Muscle of arm (tissue), 14 donors: ENCODE measurements around the gene PRDM2. TPM values are rescaled to one million over a fixed set of nuclear protein-coding genes. Genes with fewer than 3 reads are reported as not detected.
"Not testable (repeated sequence)": the region's sequence is repeated elsewhere in the genome, so short reads cannot be mapped to it uniquely, and the experiment has no call there.

Source experiments
- DNase-seq: peaks from one replicate; pipeline ENCODE4 v3.0.0-alpha.2; 2013
- long read RNA-seq, 11 donors: transcript quantifications; one replicate each; lab custom pipeline, GENCODE V29; 2026
- polyA plus RNA-seq, 12 donors: library from polyadenylated mRNA; unstranded; fragments of 120-200 nt; gene quantifications; one replicate each; pipeline ENCODE4 v1.2.1, GENCODE V29; 2013; ENCODE audit not compliant: insufficient read length in 12 of 12

The PRDM2 gene, protein sequence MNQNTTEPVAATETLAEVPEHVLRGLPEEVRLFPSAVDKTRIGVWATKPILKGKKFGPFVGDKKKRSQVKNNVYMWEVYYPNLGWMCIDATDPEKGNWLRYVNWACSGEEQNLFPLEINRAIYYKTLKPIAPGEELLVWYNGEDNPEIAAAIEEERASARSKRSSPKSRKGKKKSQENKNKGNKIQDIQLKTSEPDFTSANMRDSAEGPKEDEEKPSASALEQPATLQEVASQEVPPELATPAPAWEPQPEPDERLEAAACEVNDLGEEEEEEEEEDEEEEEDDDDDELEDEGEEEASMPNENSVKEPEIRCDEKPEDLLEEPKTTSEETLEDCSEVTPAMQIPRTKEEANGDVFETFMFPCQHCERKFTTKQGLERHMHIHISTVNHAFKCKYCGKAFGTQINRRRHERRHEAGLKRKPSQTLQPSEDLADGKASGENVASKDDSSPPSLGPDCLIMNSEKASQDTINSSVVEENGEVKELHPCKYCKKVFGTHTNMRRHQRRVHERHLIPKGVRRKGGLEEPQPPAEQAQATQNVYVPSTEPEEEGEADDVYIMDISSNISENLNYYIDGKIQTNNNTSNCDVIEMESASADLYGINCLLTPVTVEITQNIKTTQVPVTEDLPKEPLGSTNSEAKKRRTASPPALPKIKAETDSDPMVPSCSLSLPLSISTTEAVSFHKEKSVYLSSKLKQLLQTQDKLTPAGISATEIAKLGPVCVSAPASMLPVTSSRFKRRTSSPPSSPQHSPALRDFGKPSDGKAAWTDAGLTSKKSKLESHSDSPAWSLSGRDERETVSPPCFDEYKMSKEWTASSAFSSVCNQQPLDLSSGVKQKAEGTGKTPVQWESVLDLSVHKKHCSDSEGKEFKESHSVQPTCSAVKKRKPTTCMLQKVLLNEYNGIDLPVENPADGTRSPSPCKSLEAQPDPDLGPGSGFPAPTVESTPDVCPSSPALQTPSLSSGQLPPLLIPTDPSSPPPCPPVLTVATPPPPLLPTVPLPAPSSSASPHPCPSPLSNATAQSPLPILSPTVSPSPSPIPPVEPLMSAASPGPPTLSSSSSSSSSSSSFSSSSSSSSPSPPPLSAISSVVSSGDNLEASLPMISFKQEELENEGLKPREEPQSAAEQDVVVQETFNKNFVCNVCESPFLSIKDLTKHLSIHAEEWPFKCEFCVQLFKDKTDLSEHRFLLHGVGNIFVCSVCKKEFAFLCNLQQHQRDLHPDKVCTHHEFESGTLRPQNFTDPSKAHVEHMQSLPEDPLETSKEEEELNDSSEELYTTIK (N-terminal part only)
- 10 to 100 TPM in 11 of 12 donors, not detected in 1; 34.1 to 68.8 (median 38.5) TPM for polyA plus RNA-seq
- long read RNA-seq, donor 1, partial matches to known transcripts: 10 of 10 reads
- long read RNA-seq, donor 1, other reads (novel, unspliced or antisense): 0 of 10 reads
- long read RNA-seq, donor 2, partial matches to known transcripts: 5 of 7 reads
- long read RNA-seq, donor 2, other reads (novel, unspliced or antisense): 0 of 7 reads
- long read RNA-seq, donor 3: 0 reads
- long read RNA-seq, donor 4: 0 reads
- long read RNA-seq, donor 5, partial matches to known transcripts: 9 of 11 reads
- long read RNA-seq, donor 5, other reads (novel, unspliced or antisense): 0 of 11 reads
- long read RNA-seq, donor 6, partial matches to known transcripts: 16 of 16 reads
- long read RNA-seq, donor 6, other reads (novel, unspliced or antisense): 0 of 16 reads
- long read RNA-seq, donor 7: 0 reads
- long read RNA-seq, donor 8, full-length matches to known transcripts: 1 of 10 reads
- long read RNA-seq, donor 8, partial matches to known transcripts: 9 of 10 reads
- long read RNA-seq, donor 8, other reads (novel, unspliced or antisense): 0 of 10 reads
- long read RNA-seq, donor 9: 0 reads
- long read RNA-seq, donor 10, partial matches to known transcripts: 0 of 1 reads
- long read RNA-seq, donor 10, other reads (novel, unspliced or antisense): 0 of 1 reads
- long read RNA-seq, donor 11, partial matches to known transcripts: 5 of 5 reads
- long read RNA-seq, donor 11, other reads (novel, unspliced or antisense): 0 of 5 reads

- peak; percentile 46 for DNase-seq
Observed at GRCh38 chr1:13699936-13700520, at the start of gene PRDM2. Gene PRDM2, plus strand, starts transcription at chr1:13700188. Its CDS starts 15,418 bp downstream, at chr1:13715606.

DNA sequence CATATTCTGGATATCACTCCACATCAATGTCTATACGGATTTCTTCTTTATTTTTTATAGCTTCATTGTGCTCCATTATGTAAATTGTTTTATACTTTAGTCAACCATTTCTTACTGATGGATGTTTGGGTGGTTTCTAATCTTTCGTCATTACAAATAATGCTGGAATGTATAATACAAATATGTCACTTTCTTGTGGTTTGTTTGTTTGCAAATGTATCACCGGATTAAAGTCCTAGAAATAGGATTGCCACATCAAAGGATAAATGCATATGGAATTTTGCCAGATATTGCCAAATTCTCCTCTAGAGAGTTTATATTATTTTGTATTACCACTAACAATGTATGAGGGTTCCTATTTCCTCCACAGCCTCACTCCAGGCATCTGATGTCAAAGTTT, 48.7 kb upstream of the PRDM2 start:
- no peak for DNase-seq

DNA sequence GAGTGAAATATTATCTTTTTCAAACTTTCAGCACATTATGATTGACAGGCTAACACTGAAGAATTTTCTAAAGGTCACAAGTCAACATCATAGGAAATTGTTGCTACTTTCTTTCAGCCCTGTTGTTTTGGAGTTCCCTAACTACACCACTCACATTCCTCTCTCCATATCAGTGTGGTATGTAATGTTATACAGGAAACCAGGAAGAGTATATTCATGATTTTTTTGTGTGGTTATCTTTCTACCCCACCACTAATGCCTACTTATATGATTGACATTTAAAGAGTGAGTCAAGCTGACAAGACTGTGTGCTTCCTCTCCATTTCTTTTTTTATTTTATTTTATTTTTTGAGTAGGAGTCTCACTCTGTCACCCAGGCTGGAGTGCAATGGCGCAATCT, 47.8 kb upstream of the PRDM2 start:
- DNase-seq: no peak

DNA sequence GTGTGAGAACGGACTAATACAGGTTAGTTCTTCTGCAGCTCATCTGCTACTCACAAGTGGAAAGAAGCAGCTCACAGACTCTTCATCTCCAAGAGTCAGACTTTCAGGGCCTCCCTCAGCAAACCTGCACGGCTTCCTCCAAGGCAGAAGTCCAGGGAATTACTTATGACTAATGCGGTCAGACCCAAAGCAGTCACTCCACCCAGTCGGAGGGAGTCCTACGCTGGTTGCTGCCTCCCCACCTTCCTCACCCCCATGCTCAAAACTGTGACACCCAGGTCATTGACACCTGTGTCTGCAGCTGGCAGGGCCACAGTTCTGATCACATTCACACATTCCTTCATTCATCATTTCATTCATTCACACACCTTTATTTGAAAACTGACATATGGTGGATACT, 38.4 kb upstream of the PRDM2 start:
- no peak for DNase-seq

- no peak for DNase-seq
Observed at GRCh38 chr1:13662493-13662892, 37.5 kb upstream of the PRDM2 start.

GRCh38 chr1:13663969-13664368, 36.0 kb upstream of the PRDM2 start:
- no peak for DNase-seq

GRCh38 chr1:13664451-13664850, 35.5 kb upstream of the PRDM2 start:
- no peak for DNase-seq

GRCh38 chr1:13666317-13666716, 33.7 kb upstream of the PRDM2 start:
- no peak for DNase-seq

DNA sequence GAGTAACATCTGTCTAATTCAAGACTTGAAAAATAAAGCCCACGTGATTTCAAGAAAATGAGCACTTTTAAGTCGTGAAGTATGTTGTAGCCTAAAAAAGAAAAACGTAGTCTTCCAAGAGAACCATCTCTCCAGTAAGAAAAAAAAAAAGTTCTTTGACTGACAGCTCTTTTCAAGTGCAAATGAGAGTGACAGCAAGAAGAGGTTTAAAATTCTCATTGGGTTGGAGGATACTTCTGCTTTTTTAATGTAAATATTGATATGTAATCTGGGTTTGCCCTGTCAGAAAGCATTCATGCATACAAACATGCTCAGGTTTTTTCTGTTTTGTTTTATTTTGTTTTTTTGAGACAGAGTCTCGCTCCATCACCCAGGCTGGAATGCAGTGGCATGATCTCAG, 32.3 kb upstream of the PRDM2 start:
- no peak for DNase-seq

DNA sequence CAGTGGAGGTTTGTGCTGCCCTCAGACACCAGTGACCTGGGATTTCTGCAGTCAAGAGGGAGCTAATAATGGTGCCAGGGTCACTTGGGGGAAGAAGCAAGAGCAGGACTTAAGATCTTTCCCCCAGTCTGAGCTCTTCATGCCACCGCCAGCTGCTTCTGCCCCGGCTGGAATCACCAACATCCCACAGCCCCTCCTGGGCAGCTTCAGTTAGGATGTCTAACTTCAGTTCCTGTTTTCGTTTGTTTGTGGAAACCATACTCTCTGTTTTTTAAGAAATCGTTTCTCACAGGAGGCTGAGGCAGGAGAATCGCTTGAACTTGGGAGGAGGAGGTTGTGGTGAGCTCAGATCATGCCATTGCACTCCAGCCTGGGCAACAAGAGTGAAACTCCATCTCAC, 25.6 kb upstream of the PRDM2 start:
- DNase-seq: no peak

DNA sequence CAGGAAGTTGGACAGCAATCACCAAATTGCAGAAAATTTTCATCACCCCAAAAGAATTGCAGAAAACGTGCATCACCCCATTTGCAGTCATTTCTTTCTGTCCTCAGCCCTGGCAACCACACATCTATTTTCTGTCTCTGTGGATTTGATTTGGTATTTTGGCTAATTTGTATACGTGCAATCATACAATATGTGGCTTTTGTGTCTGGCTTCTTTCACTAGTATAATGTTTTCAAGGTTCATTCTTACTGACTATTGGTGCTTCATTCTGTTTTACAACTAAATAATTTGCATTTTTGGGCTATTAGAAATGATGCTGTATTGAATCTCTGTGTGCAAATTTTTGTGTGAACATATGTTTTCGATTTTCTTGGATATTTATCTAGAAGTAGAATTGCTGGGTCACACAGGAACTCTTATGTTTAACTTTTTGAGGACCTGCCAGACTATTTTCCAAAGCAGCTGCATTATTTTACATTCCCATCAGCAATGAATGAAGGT, 24.8 kb upstream of the PRDM2 start:
- DNase-seq: peak; percentile 64

DNA sequence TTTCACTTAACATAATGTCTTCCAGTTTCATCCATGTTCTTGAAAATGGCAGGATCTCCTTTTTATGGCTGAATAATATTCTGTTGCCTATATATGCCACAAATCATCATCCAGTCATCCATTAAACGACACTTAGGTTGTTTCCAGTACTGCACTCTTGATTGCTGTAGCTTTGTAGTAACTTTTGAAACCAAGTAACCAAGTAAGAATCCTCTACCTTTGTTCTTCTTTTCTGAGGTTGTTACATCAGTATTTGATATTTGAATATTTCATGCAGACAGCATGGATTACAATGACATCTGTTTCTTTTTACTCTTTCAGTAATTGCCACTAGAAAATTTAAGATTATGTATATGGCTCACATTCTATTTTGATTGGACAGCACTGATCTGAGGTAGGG, 22.1 kb upstream of the PRDM2 start:
- no peak for DNase-seq

GRCh38 chr1:13679651-13680050, 20.3 kb upstream of the PRDM2 start:
- peak; percentile 44 for DNase-seq

DNA sequence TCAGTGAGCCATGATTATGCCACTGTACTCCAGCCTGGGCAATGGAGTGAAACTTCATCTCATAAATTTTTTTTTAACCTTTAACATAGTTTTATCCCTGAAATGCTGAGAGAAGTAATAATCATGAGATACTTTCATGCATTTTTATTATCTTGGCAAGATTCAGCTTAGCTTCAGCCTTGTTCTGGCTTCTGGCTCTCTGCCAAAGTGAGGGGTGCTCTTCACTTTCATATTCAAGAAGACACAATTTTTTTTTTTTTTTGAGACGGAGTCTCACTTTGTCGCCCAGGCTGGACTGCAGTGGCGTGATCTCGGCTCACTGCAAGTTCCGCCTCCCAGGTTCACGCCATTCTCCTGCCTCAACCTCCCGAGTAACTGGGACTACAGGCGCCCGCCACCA, 19.4 kb upstream of the PRDM2 start:
- DNase-seq: not testable (repeated sequence)

DNA sequence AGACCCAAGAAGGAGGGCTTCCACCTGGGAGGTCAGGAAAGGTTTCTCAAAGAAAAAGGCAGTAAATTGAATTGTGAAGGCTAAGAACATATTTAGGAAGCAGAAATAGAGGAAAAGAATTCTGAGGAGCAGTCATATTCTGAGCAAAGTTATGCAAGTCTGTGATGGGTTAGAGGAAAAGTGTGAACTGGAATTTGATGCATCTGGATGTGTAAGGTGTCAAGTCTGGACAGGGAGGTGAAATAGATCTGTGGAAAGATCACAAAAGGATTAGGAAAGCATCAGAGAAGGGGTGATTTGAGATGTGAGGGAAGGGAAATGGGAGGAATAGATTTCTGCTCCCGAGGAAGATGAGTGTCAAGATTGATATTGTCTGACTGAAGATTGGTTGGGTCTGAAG, 18.1 kb upstream of the PRDM2 start:
- DNase-seq: no peak

- DNase-seq: no peak
Observed at GRCh38 chr1:13682444-13682843, 17.5 kb upstream of the PRDM2 start.

- DNase-seq: no peak
Observed at GRCh38 chr1:13683206-13683605, 16.8 kb upstream of the PRDM2 start.

DNA sequence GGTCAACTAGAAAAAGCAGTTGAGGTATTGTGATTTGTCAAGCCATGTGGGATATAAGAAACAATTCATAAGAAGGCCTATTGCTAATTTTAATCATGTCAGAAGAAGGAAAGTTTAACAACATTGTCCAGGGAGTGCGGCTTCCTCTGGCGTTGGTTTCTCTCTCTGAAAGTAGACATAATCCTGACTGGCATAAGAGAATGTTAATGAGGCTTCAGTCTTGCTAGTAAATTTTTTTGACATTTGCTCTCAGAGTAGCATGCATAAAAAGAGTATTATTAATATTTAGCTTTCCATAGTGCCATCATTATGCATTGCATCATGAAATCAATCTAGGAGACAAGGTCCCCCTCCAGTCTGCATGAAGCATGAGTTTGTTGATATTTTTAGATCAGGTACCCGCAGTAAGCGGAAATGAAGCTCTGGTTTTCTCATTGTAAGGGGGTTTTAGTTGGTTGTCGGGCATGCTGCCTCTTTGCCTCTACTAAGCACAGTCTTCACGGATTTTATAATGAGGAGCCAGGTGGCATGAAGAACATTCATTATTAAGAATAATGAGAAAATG, 12.8 kb upstream of the PRDM2 start:
- DNase-seq: no peak

GRCh38 chr1:13693094-13693493, 6.9 kb upstream of the PRDM2 start:
- DNase-seq: not testable (repeated sequence)
